HG02981 (cell line): ENCODE measurements around the gene OR8U1.
"Not testable (repeated sequence)": the region's sequence is repeated elsewhere in the genome, so short reads cannot be mapped to it uniquely, and the experiment has no call there.

Experiments
- ATAC-seq: cut with Tn5 transposase; IDR thresholded peaks from one replicate; pipeline ENCODE4 v1.9.1; 2021; ENCODE audit warnings: mild to moderate bottlenecking, moderate library complexity; ENCODE audit not compliant: unreplicated experiment

Gene OR8U1

GRCh38 chr11:56375324-56375723 is at the start of gene OR8U1:
Gene OR8U1 (plus strand): TSS chr11:56375624. CDS start chr11:56375624, 0 bp downstream.
- no peak for ATAC-seq

- no peak for ATAC-seq
These were observed 43.4 kb upstream of the OR8U1 start for GRCh38 chr11:56331861-56332491.

GRCh38 chr11:56333156-56333555 is 42.3 kb upstream of the OR8U1 start:
- ATAC-seq = no peak

GRCh38 chr11:56340289-56340688 is 35.1 kb upstream of the OR8U1 start:
- no peak for ATAC-seq

GRCh38 chr11:56345739-56346138 is 29.7 kb upstream of the OR8U1 start, which contains the start of gene OR8K1:
Gene OR8K1 (plus strand): TSS chr11:56346039. CDS start chr11:56346039, 0 bp downstream.
- ATAC-seq = no peak

GRCh38 chr11:56353991-56354390 is 21.4 kb upstream of the OR8U1 start, which contains the start of gene OR8J1:
Gene OR8J1 (plus strand): TSS chr11:56354291. CDS start chr11:56360247, 5,956 bp downstream.
- no peak for ATAC-seq

- ATAC-seq = no peak
These were observed 4.7 kb downstream of the OR8U1 start for GRCh38 chr11:56380120-56380519.

GRCh38 chr11:56394381-56394780 is 19.0 kb downstream of the OR8U1 start:
- no peak for ATAC-seq

- no peak for ATAC-seq
These were observed 20.6 kb downstream of the OR8U1 start for GRCh38 chr11:56396047-56396446.

GRCh38 chr11:56401858-56402461 is 26.5 kb downstream of the OR8U1 start:
- ATAC-seq = not testable (repeated sequence)

- ATAC-seq = no peak
These were observed 29.0 kb downstream of the OR8U1 start for GRCh38 chr11:56404393-56404792.

GRCh38 chr11:56410801-56411200 is 35.4 kb downstream of the OR8U1 start:
- no peak for ATAC-seq

- ATAC-seq = no peak
These were observed 37.0 kb downstream of the OR8U1 start, which contains the start of gene OR5AL1 for GRCh38 chr11:56412396-56412795. Gene OR5AL1 (plus strand): TSS chr11:56412696.
